Stimulated activated CD4-positive, alpha-beta T cell treated with anti-CD3 and anti-CD28 coated beads, Interleukin-1b, Interleukin-23, amount 100 ng/mL, for 24 hours (primary cell): ENCODE results near the gene RNF44.

Experiments
- DNase-seq, 4 experiments: peaks; one replicate each; pipeline ENCODE4 v3.0.0-alpha.2; 2020; ENCODE audit warnings: low read depth in 4 of 4, low spot score in 1 of 4

Gene RNF44

DNA sequence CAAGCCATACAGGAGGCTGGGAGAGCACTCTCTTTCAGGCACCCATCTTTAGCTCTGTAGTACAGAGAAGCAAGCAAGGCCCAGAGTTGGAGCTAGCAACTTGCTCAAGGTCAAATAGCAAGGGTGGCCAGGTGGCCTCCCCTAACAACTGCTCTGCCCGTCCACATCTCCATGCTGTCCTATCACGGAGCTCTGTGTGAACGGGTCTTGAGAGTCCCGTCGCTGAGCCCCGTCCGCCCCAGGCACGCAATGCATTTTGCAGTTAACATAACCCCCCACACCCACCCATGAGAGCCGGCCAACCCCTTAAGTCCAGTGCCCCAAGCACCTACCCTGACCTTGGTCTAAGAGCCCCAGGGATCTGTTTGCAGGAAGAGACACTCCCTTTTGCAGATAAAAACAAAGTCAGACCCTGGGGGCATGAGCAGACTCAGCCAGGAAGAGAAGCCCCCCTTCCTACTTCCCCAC is 1.5 kb downstream of the RNF44 start:
- DNase-seq = no peak

DNA sequence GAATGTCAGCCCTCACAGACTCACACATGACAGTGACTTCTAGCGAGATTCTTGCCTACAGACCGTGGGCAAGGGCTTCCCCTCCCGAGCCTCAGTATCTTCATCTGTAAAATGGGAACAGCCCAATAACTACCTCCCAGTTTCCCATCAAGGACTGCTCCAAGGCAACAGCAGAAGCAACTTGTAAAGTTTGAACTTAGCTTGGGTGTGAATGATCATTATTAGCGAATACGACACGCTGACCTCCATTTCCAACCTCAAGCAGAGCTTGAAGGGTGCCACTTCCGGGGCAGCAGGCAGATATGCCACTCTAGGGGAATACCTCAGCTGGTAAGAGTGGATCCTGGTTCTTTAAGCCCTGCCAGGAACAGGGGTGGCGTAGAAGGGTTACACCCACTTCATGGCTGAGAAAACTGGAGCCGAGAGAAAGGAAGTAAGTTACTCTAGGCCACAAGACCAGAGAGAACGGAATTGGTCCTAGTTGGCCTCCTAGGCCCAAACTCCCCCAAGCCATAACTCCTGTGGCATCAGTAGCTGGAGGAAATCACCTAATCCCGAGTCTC is 2.0 kb downstream of the RNF44 start:
- DNase-seq = no peak

DNA sequence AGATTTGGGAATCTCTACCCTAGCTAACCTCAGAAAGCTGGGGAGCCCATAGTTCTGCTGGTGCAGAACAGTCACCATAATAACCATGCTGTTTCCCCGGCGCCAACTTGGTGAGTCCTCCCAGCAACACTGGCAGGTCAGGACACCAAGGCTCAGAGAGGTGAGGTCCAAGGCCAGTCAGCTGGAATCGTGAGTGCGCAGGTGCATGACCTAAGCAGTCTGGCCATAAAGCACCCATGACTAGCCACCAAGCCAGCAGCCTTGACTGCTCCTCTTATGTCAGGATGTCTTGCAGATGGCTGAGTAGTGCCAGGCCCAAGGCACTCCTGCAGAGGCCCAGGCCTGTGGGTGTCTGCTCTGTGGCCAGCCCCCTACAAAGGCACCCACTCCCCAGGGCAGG is 2.6 kb downstream of the RNF44 start:
- no peak for DNase-seq

DNA sequence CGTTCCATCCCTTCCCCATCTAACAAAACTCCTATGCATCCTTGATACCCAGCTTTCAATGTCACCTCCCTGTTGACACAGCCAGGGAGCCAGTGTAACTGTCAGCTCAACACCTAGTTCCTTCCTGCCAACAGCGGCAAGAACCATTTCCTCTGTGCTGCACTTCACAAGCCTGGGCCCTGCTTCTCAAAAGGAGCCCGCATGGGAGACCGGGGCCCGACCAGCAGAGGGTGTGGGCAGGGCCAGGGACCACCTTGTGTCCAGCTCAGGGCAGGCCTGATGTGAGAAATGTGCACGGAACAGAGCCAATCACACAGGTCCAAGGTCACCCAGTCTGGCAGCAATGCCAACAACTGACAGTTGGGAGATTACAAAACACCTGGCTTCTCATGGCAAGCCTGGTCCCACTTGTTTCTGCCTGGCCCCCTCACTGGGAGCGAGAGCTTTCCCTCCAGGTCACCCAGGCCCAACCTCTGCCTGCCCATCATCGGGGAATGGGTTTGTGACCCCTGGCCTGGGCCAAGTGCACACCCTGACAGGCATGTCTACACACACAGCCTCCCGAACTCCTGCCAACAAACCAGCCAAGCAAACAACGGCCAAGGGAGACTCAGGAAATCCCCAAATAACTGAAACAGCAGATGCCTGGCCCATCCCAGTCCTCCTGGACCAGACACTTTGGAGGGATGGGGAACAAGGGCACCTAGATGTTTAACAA is 3.1 kb downstream of the RNF44 start:
- no peak for DNase-seq

DNA sequence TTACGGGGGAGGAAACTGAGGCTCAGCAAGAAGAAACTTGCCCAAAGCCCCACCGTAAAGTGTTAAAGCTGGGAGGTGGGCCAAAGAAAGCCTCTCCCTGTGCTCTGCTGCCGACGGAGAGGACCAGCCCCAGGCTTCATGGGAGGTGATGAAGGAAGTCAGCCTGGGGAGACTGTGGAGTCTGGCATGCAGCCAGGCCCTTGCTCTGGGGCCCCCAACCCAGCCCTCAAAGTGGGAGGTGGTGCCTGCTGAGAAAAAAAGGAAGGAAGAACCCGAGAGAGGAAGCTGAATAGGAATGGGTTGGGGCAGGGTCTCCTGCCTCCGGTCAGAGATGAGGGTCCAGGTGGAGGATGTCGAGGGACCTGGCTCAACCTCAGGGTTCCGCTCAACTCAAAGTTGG is 3.8 kb downstream of the RNF44 start:
- DNase-seq = no peak

DNA sequence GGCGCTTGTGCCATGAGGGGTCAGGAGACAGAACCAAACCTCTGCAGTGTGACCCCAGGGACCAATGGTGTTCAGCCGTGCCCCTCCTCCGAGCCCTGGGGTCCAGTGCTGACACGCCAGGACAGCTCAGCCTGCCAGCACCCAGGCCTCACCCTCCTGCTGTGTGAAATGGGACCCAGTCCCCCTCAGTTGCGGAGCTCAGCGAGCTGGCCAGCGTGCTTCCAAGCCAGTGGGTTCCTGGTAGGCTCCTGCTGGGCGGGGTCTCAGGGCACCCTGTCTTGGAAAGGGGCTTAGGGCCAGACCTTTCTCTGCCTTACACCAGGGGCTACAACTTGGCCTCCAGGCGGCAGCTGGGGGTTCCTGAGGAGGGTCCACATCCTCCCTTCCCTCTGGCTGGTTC is 4.4 kb downstream of the RNF44 start:
- no peak for DNase-seq

DNA sequence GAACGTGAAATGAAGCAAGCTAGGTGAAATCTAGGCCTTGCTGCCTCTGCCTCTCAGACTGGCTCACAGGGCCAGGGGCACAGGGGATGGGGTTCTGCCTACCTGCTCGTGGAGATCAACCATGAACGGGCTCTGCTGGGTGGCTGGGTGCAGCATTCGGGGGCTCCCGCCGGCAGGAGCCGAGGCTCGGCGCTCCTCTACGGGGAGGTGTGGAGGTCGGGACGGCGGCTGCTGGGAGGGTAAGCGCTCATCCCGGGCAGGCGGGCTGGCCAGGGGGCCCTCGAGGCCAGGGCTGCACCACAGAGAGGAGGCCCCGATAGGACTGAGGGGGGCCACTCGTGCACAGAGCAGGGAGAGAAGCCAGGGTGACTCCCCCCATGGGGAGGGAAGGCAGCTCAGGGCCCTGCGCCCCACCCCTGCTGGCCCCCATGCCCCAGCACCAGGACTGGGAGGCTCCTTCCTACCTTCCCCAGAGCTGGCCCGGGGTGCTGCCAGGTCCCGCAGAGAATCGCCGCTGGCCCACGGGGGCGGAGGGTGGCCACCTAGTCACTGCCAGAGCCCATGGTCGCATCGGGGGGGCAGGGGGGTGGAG is 5.2 kb downstream of the RNF44 start:
- DNase-seq = no peak

DNA sequence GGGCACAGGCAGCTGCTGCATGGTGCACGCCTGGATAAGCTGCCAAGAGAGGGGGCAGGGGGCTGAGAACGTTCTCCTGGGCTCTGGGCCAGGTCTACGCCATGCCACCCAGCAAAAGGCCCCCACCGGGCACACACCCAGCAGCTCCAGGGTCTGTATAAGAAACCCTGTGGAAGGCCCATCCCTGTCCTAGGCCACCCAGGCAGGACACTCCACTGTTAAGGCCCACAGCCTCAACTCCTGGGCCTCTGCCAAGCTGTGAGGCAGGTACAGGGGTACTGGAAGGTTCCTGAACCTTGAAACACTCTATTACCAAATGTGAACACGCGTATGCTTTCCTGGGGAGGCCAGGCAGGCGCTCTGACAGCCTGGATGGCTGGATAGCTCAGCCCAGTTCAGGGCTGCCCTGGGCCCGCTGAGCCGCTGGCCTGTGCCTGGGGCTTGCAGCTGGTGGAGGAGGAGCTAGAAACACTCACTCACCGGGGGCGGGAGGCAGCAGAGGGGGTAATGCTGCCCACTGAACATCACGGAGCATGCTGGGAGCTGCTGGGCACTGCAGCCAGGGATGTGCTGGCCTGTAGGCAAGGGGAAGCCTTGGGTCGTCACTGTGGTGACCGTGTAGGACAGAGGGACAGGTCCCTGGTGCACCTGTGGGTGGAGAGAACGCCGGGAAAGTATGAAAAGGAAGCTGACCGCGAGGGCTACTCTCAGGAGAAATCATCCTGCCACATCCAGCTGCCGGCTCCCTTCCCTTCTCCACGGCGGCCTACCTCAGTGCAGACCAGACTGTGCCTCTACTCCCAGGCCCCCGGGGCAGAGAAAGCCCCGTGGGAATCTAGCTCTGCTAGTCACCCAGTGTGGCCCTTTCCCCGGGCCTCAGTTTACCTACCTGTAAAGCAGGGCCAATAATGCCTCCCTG is 6.0 kb downstream of the RNF44 start:
- DNase-seq = no peak

DNA sequence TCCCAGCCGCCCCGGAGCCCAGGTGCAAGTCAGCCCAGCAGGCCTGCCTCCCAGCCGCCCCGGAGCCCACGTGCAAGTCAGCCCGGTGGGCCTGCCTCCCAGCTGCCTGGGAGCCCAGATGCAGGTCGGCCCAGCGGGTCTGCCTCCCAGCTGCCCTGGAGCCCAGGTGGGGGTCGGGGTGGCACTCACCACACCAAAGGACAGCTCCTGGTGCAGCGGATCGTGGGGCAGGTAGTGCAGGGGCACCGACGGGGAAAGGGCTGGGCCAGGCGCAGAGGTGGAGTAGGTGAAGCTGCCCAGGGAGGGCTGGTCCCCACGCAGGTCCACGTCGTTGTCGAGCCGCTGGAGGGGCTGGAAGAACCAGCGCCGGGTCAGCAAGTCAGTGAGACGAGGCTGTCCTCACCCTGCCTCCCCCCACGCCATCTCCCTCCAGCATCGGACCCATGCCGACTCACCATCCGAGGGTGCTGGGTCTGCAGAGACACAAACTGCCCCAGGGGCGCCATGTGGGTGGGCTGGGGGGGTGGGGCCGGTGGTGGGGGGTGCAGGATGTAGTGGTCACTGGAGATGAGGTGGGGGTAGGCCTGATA is 6.7 kb downstream of the RNF44 start:
- DNase-seq = no peak

DNA sequence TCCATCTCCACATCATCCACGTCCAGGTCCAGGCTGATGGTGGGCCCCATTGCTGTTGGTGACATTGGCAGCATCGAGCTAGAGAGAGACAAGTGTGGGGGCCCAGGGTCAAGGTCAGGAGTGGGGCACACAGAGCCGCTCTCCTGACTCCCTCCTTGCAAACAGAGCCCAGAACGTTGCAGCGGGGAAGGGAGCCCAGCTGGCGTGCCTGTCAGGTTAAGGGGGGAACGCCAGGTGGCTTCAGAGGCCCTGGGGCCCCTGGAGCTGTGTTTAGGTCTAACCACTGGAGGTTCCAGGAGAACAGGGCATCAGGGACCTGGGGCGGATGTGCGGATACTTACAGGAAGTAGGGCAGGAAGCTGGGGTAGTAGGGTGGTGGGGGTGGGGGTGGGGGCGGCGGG is 7.5 kb downstream of the RNF44 start:
- DNase-seq = no peak

DNA sequence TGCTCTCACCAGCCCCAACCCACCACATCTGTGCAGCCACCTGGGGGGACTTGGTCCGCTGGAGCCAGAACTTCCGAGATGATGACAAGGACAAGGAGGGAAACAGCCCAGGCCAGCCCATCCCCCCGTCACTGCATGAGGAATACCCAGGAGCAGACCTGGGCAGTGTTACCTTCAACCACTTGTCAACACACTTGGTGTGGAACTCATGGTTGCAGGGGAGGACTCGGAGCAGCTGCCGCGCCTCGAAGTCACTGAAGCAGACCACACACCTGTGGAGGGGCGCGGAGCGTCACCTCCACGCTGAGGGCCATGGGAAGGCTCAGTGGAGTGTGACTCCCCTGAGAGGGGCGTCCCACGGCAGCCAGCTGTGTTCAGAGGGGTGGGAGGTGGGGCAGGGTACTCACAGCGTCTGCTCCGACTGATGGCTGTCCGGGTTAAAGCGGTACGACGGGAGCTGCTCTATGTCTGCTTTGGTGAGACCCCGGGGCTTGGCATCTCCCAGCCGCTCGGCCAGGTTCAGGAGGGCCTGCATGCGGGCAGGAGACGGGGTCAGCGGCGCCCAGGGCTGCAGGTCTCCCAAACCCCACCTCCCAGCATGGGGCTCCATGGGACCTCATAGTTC is 8.0 kb downstream of the RNF44 start:
- DNase-seq = no peak

DNA sequence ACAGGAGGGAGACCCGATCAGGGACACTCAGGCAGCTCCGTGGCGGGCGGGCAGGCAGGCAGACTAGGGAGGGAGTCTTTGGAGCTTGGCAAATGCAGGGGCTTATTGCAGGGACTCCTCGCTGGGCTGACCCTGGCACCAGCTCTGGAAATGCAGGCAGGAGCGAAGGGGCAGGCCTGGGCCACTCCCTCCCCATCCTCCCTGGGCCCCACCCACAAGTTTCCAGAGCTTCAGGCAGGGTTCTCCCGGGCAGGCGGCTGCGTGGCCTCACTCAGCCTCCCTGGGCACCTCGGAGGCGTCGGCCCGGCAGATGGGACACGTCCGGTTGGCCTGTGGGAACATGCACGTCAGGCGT is 8.5 kb downstream of the RNF44 start:
- DNase-seq = no peak

DNA sequence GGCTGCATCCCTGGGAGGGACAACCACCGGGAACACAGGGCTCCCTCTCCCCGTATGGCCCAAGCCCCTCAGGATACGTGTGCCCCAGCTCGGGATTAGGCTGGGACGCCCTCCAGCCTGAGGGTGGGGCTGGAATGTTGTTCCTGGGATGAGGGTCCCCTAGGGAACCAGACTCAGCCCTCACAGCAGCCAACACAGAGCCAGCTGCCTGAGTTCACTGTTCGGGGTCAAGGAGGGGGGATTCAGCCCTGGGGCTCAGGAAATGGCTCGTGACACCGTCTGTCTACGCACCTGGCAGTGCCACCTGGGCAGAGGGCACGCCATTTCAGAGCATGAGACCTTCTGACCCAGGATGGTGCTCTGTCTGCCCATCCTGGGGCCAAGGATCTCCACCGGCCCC is 8.9 kb downstream of the RNF44 start:
- no peak for DNase-seq

DNA sequence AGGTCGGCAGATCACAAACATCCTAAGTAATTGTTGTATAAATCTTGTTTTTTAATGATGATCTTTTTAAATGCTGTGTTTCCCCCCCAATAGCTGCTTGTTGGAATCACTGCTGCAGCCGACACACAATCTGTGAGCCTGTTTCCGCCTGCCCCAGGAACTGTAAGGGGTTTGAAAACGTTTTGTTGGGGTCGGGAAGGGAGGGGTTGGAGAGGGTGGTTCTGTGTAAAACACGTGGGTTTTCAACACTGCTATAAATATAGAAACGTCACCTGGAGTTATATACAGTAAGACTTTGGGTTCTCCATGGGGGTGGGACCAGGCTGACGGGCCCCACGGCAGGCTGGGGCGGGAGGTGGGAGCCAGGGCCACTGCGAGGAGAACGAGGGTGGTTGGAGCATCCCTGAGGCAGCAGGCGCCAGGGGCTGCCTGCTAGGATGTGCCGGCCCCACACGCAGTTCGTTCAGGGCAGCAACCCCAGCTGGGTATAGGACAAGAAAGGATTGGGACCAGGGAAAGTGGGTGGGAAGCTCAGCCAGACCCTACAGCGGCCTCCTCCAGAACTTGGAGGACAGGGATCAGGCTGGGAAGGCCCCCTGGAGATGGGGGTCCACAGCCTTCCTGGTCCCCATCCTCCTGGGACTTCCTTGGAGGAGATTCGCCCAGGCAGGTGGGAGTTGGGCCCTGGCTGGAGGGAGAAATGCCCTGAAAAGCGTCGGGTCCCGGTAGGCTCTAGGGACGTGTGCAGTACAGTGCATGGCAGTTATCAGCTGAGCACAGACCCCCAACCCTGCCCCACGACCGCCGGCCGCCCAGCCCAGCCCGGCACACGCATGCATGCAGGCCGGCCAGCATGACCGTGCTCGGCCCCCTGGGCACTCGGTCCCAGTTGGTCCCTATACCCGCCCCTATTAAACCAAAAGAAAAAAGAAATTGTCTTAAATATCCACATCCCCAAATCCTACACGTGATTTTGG is 9.7 kb downstream of the RNF44 start:
- DNase-seq = no peak

DNA sequence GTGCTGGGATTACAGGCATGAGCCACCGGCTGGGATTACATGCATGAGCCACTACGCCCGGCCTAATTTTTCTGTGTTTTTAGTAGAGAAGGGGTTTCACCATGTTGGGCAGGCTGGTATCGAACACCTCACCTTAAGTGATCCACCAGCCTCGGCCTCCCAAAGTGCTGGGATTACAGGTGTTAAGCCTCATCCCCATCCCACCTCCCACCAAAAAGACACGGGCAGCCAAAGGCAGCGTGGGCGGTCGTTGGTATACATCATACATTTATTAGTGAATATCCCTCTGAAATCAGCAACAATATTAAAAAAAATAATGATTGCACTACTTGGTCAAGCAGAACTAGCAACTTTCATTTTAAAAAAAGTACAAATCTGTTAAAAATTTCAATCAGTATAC is 10.7 kb downstream of the RNF44 start:
- no peak for DNase-seq

DNA sequence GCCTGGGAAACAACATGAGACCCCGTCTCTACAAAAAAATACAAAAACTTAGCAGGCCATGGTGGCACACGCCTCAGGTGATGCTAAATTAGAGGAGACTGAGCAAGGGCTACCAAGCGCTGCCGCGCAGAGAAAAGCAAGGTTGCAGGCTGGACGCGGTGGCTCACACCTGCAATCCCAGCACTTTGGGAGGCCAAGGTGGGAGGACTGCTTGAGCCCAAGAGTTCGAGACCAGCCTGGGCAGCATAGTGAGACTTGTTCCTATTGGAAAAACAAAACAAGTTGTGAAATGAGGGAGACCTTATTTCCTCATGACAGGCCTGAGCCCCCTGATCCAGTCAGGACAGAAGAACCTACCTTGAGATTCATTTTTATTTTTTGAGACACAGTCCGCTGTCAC is 11.5 kb downstream of the RNF44 start:
- DNase-seq = no peak

DNA sequence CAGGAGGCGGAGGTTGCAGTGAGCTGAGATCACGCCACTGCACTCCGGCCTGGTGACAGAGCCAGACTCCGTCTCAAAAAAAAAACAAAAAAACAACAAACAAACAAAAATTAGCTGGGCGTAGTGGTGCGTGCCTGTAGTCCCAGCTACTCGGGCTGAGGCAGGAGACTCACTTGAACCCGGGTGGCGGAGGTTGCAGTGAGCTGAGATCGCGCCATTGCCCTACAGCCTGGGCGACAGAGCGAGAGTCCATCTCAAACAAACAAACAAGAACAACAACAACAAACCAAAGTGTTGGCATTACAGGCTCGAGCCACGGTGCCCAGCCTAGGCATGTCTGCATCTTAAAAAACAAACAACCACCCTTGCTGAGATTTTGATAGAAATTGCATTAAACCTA is 12.2 kb downstream of the RNF44 start:
- no peak for DNase-seq

DNA sequence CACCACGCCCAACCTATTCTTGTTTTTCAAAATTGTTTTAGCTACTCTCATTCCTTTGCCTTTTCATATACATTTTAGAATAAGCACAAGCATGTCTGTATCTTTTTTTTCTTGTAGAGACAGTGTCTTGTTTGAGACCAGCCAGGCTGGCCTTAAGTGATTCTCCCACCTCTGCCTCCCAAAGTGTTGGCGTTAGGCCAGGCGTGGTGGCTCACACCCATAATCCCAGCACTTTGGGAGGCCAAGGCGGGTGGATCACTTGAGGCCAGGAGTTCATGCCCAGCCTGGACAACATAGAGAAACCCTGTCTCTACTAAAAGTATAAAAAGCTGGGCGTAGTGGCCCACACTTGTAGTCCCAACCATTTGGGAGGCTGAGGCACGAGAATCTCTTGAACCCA is 13.1 kb downstream of the RNF44 start:
- DNase-seq = no peak

DNA sequence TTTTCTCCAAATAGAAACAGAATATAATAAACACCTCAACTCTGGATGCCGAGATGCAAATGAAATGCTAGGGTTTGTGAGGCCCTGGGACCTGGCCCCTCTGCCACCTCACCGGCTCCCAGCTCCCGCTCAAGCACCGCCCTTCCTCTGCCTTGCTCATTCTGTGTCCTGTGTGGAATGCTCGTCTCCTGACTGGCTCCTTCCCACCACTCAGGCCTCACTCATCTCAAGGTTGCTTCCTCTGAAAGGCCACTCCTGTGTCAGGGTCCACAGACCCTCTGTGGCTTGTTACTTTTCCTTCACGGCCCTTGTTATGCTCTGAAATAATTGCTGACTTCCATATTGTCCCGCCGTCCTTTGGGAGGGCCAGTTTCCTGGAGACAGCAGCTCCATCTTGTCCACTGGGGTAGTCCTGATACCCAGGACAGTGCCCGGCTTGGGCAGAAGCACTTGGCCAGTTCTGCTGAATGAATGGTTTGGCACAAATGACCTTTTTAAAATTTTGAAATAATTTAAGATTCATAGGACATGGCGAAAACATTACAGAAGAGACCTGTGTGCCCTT is 15.4 kb downstream of the RNF44 start:
- DNase-seq = no peak

DNA sequence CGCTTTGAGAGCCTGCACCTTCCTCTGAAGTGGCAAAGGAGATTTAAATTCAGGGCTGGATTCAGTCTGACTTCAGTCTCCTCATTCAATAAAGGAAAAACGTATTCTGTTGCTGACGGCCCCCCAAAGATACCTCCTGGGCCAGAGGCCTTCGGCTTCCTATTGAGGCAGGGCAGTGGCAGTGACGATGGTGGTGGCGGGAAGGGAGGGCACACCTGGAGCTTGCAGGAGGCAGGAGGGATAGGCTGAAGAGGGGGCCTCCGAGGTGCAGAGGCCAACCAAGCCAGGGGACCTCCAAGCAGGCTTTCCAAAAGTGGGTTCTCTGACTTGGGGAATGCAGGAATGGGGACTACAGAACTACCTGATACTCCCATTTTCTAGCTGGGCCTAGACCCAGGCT is 15.9 kb downstream of the RNF44 start:
- no peak for DNase-seq
